PFSK-1 (cell line): ENCODE measurements around the gene HCRTR2.

ENCODE experiments used
- FOXP2 ChIP-seq: optimal IDR thresholded peaks from 2 replicates; pipeline ENCODE3; 2011; ENCODE audit warnings: borderline replicate concordance, control low read depth, inconsistent platforms; ENCODE audit not compliant: insufficient read depth; ENCODE audit errors: extremely low read length, extremely low read depth
- POLR2AphosphoS5 ChIP-seq: IDR thresholded peaks from 2 replicates; pipeline ENCODE4 v1.6.1; 2012; ENCODE audit warnings: low read depth, mild to moderate bottlenecking, control low read depth, low read length, moderate library complexity
- SIN3A ChIP-seq: IDR thresholded peaks from 2 replicates; pipeline ENCODE4 v1.6.1; 2012; ENCODE audit warnings: mild to moderate bottlenecking, low read length, moderate library complexity, borderline replicate concordance; ENCODE audit not compliant: insufficient read depth
- TAF1 ChIP-seq: IDR thresholded peaks from 2 replicates; pipeline ENCODE4 v1.6.1; 2012; ENCODE audit warnings: low read length, control low read depth, borderline replicate concordance; ENCODE audit not compliant: insufficient read depth
- TF ChIP-seq, protein P1 (sequence below), 2 experiments: IDR thresholded peaks; 2 replicates each; pipeline versions ENCODE4 v1.6.1 to v1.8.0; 2011 to 2012; ENCODE audit warnings: low read depth in 2 of 2, low read length in 2 of 2, control low read depth in 1 of 2, inconsistent platforms in 1 of 2, mild to moderate bottlenecking in 1 of 2, moderate library complexity in 1 of 2; ENCODE audit not compliant: insufficient read depth in 1 of 2

The HCRTR2 gene

DNA sequence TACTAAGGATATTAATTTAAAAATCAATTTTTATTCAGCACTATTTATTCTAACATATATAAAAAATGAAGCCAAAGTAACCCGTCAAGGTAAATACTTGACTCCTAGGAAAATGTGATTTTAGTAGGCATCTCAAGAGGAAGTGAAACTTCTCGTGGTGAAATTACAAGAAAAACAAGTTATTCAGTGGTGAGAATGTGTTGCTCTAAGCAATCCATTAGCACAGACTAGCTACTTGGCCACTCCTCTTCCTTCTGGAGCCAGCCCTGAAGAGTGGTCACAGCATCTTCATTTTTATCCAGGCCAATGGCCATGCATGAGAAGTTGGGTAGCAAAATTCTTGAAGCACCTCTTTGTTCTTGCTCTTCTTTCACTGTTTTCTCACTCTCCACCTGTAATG is 112.5 kb downstream of the HCRTR2 start:
- TF ChIP-seq TAF1 (no peak), SIN3A (no peak), FOXP2 (no peak), POLR2AphosphoS5 (no peak)
- TF ChIP-seq, protein P1, sequence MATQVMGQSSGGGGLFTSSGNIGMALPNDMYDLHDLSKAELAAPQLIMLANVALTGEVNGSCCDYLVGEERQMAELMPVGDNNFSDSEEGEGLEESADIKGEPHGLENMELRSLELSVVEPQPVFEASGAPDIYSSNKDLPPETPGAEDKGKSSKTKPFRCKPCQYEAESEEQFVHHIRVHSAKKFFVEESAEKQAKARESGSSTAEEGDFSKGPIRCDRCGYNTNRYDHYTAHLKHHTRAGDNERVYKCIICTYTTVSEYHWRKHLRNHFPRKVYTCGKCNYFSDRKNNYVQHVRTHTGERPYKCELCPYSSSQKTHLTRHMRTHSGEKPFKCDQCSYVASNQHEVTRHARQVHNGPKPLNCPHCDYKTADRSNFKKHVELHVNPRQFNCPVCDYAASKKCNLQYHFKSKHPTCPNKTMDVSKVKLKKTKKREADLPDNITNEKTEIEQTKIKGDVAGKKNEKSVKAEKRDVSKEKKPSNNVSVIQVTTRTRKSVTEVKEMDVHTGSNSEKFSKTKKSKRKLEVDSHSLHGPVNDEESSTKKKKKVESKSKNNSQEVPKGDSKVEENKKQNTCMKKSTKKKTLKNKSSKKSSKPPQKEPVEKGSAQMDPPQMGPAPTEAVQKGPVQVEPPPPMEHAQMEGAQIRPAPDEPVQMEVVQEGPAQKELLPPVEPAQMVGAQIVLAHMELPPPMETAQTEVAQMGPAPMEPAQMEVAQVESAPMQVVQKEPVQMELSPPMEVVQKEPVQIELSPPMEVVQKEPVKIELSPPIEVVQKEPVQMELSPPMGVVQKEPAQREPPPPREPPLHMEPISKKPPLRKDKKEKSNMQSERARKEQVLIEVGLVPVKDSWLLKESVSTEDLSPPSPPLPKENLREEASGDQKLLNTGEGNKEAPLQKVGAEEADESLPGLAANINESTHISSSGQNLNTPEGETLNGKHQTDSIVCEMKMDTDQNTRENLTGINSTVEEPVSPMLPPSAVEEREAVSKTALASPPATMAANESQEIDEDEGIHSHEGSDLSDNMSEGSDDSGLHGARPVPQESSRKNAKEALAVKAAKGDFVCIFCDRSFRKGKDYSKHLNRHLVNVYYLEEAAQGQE (IDR thresholded peaks at IDR 0.05; ENCODE audit: insufficient read depth in 1 of 2, low read depth in 2 of 2, low read length in 2 of 2): no peak

DNA sequence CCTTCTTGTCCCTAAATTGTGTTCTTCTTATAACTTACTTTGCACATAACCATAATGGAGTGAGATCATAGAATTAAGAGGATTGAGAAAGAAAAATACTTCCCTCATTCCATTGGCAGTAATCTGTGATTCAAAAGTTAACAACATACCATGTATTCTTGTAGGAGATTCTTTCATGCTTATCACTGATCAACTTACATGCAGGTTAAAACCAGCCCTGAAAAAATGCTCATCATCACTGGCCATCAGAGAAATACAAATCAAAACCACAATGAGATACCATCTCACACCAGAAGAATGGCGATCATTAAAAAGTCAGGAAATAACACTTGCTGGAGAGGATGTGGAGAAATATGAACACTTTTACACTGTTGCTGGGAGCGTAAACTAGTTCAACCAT is 116.4 kb downstream of the HCRTR2 start:
- TF ChIP-seq, protein P1 (IDR thresholded peaks at IDR 0.05; ENCODE audit: insufficient read depth in 1 of 2, low read depth in 2 of 2, low read length in 2 of 2): no peak
- no peak for TF ChIP-seq SIN3A
- TF ChIP-seq TAF1: no peak
- TF ChIP-seq FOXP2: no peak

DNA sequence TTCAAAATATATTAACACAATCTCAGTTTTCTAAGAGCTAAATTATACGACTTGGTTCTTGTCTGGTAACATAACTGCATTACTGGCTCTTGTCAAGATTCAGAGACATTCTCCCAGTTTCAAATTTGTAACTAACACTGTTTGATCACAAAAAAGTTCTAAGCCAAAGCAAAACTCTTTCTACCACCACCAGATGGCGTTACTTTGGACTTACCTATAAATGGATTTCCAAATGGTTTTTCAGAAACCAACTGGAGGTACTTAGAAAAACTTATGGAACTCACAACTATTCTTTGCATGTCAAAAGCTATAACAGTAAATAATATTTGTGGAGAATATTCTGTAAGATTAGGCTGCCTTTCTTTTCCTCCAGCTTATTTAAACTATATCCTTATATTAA is 118.8 kb downstream of the HCRTR2 start:
- TF ChIP-seq TAF1: no peak
- no peak for TF ChIP-seq FOXP2
- TF ChIP-seq, protein P1 (IDR thresholded peaks at IDR 0.05; ENCODE audit: insufficient read depth in 1 of 2, low read depth in 2 of 2, low read length in 2 of 2): no peak
- no peak for TF ChIP-seq POLR2AphosphoS5
- TF ChIP-seq SIN3A: no peak

DNA sequence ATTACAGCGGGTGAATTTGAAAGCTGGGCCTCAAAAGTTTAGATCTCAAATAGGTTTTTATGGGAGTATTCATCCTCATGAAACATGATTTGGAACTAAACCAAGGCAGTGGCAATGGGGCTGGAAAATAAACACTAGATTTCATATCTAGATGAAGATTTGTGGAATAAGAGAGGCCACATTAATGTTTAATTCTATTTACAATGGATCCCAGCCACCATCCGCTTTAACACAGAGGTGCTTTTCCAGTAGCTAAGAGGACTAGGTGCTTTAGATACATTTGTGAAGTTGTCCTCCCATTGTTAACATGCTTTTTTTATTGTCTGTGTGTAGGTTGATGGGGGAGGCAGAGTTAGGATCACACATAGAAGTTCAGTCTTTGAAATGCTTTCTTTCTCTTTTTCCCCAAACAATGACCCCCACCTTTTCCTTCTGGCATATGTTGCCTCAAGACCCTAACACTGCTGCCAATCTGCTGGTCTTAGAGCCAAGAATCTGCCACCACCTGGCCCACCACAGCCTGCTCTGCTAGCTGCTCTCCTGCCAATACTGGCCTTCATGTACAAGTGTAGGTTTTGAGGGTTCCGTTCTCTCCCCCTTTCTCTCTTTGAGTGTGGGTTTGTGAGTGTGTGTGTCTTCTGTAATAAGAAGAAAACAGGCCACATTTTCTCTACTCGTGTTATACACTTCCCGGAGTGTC is 125.1 kb downstream of the HCRTR2 start:
- TF ChIP-seq FOXP2 (no peak), SIN3A (no peak), POLR2AphosphoS5 (no peak), TAF1 (no peak)
- TF ChIP-seq, protein P1 (IDR thresholded peaks at IDR 0.05; ENCODE audit: insufficient read depth in 1 of 2, low read depth in 2 of 2, low read length in 2 of 2): no peak

DNA sequence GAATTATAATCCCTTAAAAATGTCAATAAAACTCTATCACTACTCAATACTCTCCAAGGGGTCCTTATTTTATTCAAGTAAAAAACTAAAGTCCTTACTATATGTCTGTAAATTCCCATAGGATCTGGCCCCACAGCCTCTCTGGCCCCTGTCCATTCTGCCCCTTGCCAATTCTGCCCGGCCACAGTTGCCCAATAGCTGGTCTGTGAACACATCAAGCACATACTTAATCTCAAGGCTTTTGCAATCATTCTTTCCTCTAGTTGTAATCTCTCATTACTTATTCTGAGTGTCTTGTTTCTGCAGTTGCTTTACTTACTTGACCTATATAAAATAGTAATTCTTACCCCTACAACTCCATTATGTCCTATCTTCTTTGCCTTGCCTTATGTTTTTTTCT is 130.4 kb downstream of the HCRTR2 start:
- TF ChIP-seq, protein P1 (IDR thresholded peaks at IDR 0.05; ENCODE audit: insufficient read depth in 1 of 2, low read depth in 2 of 2, low read length in 2 of 2): no peak
- no peak for TF ChIP-seq FOXP2
- no peak for TF ChIP-seq SIN3A
- no peak for TF ChIP-seq TAF1
- TF ChIP-seq POLR2AphosphoS5: no peak
